HG02678 (cell line): ENCODE results near the gene CSTF1.

Experiments
- ATAC-seq: cut with Tn5 transposase; IDR thresholded peaks from one replicate; pipeline ENCODE4 v1.9.1; 2021; ENCODE audit warnings: mild to moderate bottlenecking, moderate library complexity; ENCODE audit not compliant: unreplicated experiment

The CSTF1 gene

GRCh38 chr20:56449459-56449858 lies 57.0 kb downstream of the CSTF1 start:
- ATAC-seq = no peak

DNA sequence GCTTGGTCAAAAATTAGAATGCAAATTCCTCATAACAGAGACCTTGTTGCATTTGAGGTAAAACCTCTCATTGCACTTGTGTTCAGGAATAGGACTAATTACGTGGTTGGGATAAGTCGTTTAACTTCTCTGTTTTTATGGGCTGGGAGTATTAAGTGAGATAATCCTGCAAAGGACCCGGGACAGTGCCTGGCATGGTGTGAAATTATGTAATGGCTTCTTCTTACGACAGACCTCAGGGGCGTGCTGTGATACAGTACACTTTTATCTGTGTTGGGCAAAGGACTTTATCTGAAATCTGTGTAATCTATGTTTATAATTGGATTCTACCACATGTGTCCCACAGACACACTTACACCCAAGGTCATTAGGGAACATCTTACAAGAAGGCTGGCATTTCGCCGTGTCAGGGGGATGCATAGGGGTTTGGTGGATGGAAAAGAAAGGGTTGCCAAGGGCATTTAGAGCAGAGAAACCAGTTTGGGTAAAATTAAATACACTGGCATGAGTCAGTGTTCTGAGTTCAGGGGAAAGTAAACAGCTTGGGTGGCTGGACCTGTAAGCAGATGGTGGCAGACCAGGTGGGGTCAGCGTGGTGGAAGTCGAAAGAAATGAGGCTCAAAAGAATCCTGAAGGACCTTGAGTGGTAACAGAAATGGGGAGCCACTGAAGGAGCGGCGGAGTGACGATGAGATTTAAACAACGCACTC lies 58.8 kb downstream of the CSTF1 start:
- ATAC-seq = no peak

DNA sequence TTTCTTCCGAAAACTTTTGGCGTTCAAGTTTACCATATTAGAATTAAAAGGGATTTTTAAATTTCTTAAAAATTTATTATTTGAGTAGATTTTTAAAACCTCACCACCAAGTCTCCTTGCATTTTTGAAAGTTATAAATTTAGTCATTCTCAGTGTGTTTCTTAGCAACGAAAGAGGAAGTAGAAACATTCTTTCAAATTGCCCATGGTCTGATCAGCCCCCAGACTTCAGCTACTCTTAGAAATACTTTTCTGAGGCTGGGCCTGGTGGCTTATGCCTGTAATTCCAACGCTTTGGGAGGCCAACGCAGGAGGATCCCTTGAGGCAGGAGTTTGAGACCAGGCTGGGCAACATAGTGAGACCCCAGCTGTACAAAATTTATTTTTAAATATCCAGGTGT lies 60.9 kb downstream of the CSTF1 start:
- ATAC-seq = peak; percentile 63

DNA sequence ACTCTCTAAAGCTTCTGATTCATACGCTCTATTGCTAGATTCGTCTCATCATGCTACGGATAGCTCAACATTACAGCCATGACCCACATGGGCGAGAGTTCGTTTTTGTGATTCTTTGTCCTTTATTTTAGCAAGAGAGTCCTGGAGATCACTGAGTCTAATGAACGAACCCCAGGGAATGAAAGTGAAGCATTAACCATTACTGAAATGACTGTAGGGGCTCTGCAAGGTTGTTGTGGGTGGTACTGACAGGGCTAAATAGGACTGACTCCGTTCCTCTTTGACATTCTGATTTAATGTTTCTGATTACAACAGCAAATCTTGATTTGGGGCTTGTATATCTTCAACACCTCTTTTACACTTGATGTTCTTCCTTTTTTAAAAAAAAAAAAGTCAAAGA lies 62.3 kb downstream of the CSTF1 start:
- ATAC-seq = peak; percentile 83
